ENCODE data around the gene CRB1. TPM values are rescaled to one million over a fixed set of nuclear protein-coding genes. Genes with fewer than 3 reads are reported as not detected.

The CRB1 gene
- total and polyA plus RNA-seq, 2 experiments from 2014 or later, result 0.27 to 0.56 TPM

GRCh38 chr1:197448121-197448779 is 180.2 kb downstream of the CRB1 start (continued):
- TF ChIP-seq ZNF462 (CRISPR knock-in tag; IDR thresholded peaks at IDR 0.05) (no peak), ZNF331 (CRISPR knock-in tag; IDR thresholded peaks at IDR 0.05; ENCODE audit: low read depth) (no peak), CTCF (conservative IDR thresholded peaks at IDR 0.05; ENCODE audit: low read depth in 2 of 2) (no peak), CREB1 (CRISPR knock-in tag; IDR thresholded peaks at IDR 0.05; ENCODE audit: low read depth) (no peak), REST (IDR thresholded peaks at IDR 0.05; ENCODE audit: unreplicated experiment) (no peak), STAT1 (IDR thresholded peaks at IDR 0.05; ENCODE audit: unreplicated experiment) (no peak)
